Left ventricle myocardium inferior (tissue), 1 donor: Measurements from ENCODE around the gene RASL12. TPM values are rescaled to one million over a fixed set of nuclear protein-coding genes. Genes with fewer than 3 reads are reported as not detected.

ENCODE experiments used
- DNase-seq: peaks from one replicate; pipeline ENCODE4 v3.0.0-alpha.2; 2020
- H3K27ac ChIP-seq: fragments of 200-600 bp; replicated peaks from 2 replicates; pipeline ENCODE4 v1.8.0; 2021
- H3K27me3 ChIP-seq: fragments of 200-600 bp; 2 replicates; pipeline ENCODE4 v1.8.0; 2021; ENCODE audit warnings: low read depth
- H3K36me3 ChIP-seq: fragments of 200-600 bp; 2 replicates; pipeline ENCODE4 v1.8.0; 2021
- H3K4me1 ChIP-seq: fragments of 200-600 bp; 2 replicates; pipeline ENCODE4 v1.8.0; 2021
- H3K4me3 ChIP-seq: fragments of 200-600 bp; 2 replicates; pipeline ENCODE4 v1.8.0; 2021; ENCODE audit warnings: mild to moderate bottlenecking, moderate library complexity
- H3K9me3 ChIP-seq: fragments of 200-600 bp; replicated peaks from 2 replicates; pipeline ENCODE4 v1.8.0; 2021
- CTCF ChIP-seq: fragments of 200-600 bp; IDR thresholded peaks from 2 replicates; pipeline ENCODE4 v1.8.0; 2021; ENCODE audit warnings: antibody characterized with exemption, mild to moderate bottlenecking, borderline replicate concordance
- intact Hi-C: fragments of 100-400 bp; cut with micrococcal nuclease; formaldehyde crosslinking; loops from one replicate; pipeline ENCODE4 v1.11.0; 2022
- total RNA-seq: library from RNA; stranded (reverse); fragmentation: NEBNext Ultra II Directional; extraction: Animal tissue kit (Norgen Biotek cat#: 25700); gene quantifications from one replicate; pipeline ENCODE4 v1.2.1, GENCODE V29; 2021
- donor health status: DM: no; HTN: yes; CAD: no; lungs with severe emphysema.

The RASL12 gene
- total RNA-seq, 1 donor from 2014 or later, result 12.9 TPM

- TF ChIP-seq CTCF, result no peak
- intact Hi-C loops, result no loop called here
- Histone ChIP-seq H3K27ac (peak overlapping the region; percentile 89), H3K4me1 (peaks cover 75% of the 10 kb centered on the region), H3K36me3 (no peaks in the 10 kb centered on the region), H3K27me3 (peaks cover 17% of the 10 kb centered on the region), H3K4me3 (no peak overlapping the region), H3K9me3 (no peaks in the 10 kb centered on the region)
- no peak for DNase-seq
These were observed 4.8 kb upstream of the RASL12 start for GRCh38 chr15:65072617-65073016.

GRCh38 chr15:65072027-65072426 lies 4.2 kb upstream of the RASL12 start:
- TF ChIP-seq CTCF, result no peak
- intact Hi-C loops, result no loop called here
- Histone ChIP-seq H3K4me3 (no peak overlapping the region), H3K27me3 (peaks cover 13% of the 10 kb centered on the region), H3K4me1 (peaks cover 74% of the 10 kb centered on the region), H3K27ac (peak overlapping the region; percentile 89), H3K9me3 (no peaks in the 10 kb centered on the region), H3K36me3 (no peaks in the 10 kb centered on the region)
- peak; percentile 62 for DNase-seq

GRCh38 chr15:65071381-65071811 lies 3.6 kb upstream of the RASL12 start:
- Histone ChIP-seq H3K27ac (peak overlapping the region; percentile 89), H3K4me3 (peak overlapping the region; percentile 14), H3K36me3 (no peaks in the 10 kb centered on the region), H3K9me3 (no peaks in the 10 kb centered on the region), H3K4me1 (peaks cover 67% of the 10 kb centered on the region), H3K27me3 (peaks cover 8% of the 10 kb centered on the region)
- intact Hi-C loops, result no loop called here
- DNase-seq, result peak; percentile 70
- no peak for TF ChIP-seq CTCF

- intact Hi-C loops, result no loop called here
- peaks cover 21% of the 10 kb centered on the region for H3K27me3 ChIP-seq
- no peak for TF ChIP-seq CTCF
- H3K4me1 ChIP-seq, result peaks cover 74% of the 10 kb centered on the region
- peak overlapping the region; percentile 89 for H3K27ac ChIP-seq
- H3K9me3 ChIP-seq, result no peaks in the 10 kb centered on the region
- H3K36me3 ChIP-seq, result no peaks in the 10 kb centered on the region
- H3K4me3 ChIP-seq, result no peak overlapping the region
- no peak for DNase-seq
These were observed 2.2 kb upstream of the RASL12 start for GRCh38 chr15:65069779-65070546.

- peaks cover 81% of the 10 kb centered on the region for H3K4me1 ChIP-seq
These were observed 1.4 kb upstream of the RASL12 start for GRCh38 chr15:65069179-65069578.

More at GRCh38 chr15:65069179-65069578, 1.4 kb upstream of the RASL12 start:
- Histone ChIP-seq H3K36me3 (no peaks in the 10 kb centered on the region), H3K27ac (peak overlapping the region; percentile 89), H3K9me3 (no peaks in the 10 kb centered on the region), H3K4me3 (no peak overlapping the region), H3K27me3 (peaks cover 21% of the 10 kb centered on the region)
- intact Hi-C loops, result no loop called here
- no peak for TF ChIP-seq CTCF
- DNase-seq, result peak; percentile 60
